Measurements from ENCODE around the gene HPSE2. TPM values are rescaled to one million over a fixed set of nuclear protein-coding genes. Genes with fewer than 3 reads are reported as not detected.

The HPSE2 gene
- total and polyA plus RNA-seq, 2 of the 8 experiments (the other 6 are each of a cell fraction or from before 2014, with no cell fraction given) = 0.41 to 0.58 TPM

GRCh38 chr10:98513704-98514103 lies 721.9 kb downstream of the HPSE2 start:
- H2BK120ac ChIP-seq (replicated peaks; ENCODE audit: low read depth, low read length) = no peak overlapping the region
- no peak overlapping the region for H4K8ac ChIP-seq (ENCODE audit: extremely low read depth, insufficient read depth, low read length)
- no peak overlapping the region for H3K56ac ChIP-seq (replicated peaks; ENCODE audit: insufficient read length, low read depth, low read length)
- no peak overlapping the region for H4K91ac ChIP-seq (replicated peaks; ENCODE audit: insufficient read length, low read length)
- no peak overlapping the region for H3K4me2 ChIP-seq (ENCODE audit: insufficient read depth in 1 of 2, low read depth in 2 of 2, low read length in 2 of 2)
- H2BK12ac ChIP-seq (ENCODE audit: low read depth, low read length) = no peak overlapping the region
- H3K23me2 ChIP-seq (ENCODE audit: low read depth, low read length) = peaks cover 2% of the 10 kb centered on the region; the same call in 1 of the 2 replicates
- H3K4ac ChIP-seq (replicated peaks; ENCODE audit: insufficient read length, low read depth, low read length) = no peak overlapping the region
- no peak overlapping the region for H3K9ac ChIP-seq (replicated peaks in 1 of 4; ENCODE audit: extremely low read depth in 1 of 4, low read depth in 3 of 4, low read length in 3 of 4)
- no peak overlapping the region for H2BK5ac ChIP-seq (ENCODE audit: low read depth, low read length)
- CTCF ChIA-PET (ENCODE audit: partially characterized antibody) = interaction anchor here (1.1 to 1.4 kb wide), 2 partner anchors 42 to 163 kb away, joined by 3 read pairs; no protein-coding TSS in a partner anchor
- H2BK15ac ChIP-seq (ENCODE audit: low read length) = no peak overlapping the region
- H3K79me2 ChIP-seq (ENCODE audit: control insufficient read depth in 1 of 2, insufficient read depth in 2 of 2, low read length in 2 of 2) = no peaks in the 10 kb centered on the region
- no peak overlapping the region for H3K18ac ChIP-seq (ENCODE audit: extremely low read depth, low read length)
- H2AFZ ChIP-seq (ENCODE audit: low read length) = no peak overlapping the region
- no peak overlapping the region for H3K4me3 ChIP-seq (ENCODE audit: extremely low read depth in 1 of 4, insufficient read depth in 2 of 4, low read depth in 3 of 4, low read length in 4 of 4)
- no peaks in the 10 kb centered on the region for H4K20me1 ChIP-seq (replicated peaks in 1 of 2; ENCODE audit: control insufficient read depth in 1 of 2, insufficient read depth in 2 of 2, low read length in 2 of 2)
- no peak overlapping the region for H3K27ac ChIP-seq (ENCODE audit: low read depth, low read length)
- FAIRE-seq (no peak), DNase-seq (ENCODE audit: low read depth in 1 of 2, low spot score in 2 of 2) (no peak)
- H2BK20ac ChIP-seq (ENCODE audit: low read length) = no peak overlapping the region
- H3K4me1 ChIP-seq (replicated peaks in 1 of 4; ENCODE audit: control insufficient read depth in 3 of 4, insufficient read depth in 4 of 4, low read length in 3 of 4) = no peaks in the 10 kb centered on the region
- no peaks in the 10 kb centered on the region for H3K79me1 ChIP-seq (ENCODE audit: low read depth, low read length)
- H2AK5ac ChIP-seq (ENCODE audit: low read depth, low read length) = no peak overlapping the region
- no peaks in the 10 kb centered on the region for H3K27me3 ChIP-seq (replicated peaks in 1 of 4; ENCODE audit: control insufficient read depth in 3 of 4, extremely low read depth in 1 of 4, insufficient read depth in 3 of 4, low read length in 3 of 4)
- H3K36me3 ChIP-seq (ENCODE audit: control insufficient read depth in 2 of 4, insufficient read depth in 4 of 4, low read length in 3 of 4) = no peaks in the 10 kb centered on the region
- POLR2A ChIA-PET (ENCODE audit: partially characterized antibody) = no interaction called here
- no peak overlapping the region for H4K5ac ChIP-seq (ENCODE audit: insufficient read length, low read depth, low read length)
- no peaks in the 10 kb centered on the region for H3K9me3 ChIP-seq (ENCODE audit: insufficient read depth in 2 of 2, low read depth in 1 of 2, low read length in 1 of 2)
- H3K23ac ChIP-seq (ENCODE audit: insufficient read length) = no peak overlapping the region
- no peak overlapping the region for H3K14ac ChIP-seq (ENCODE audit: insufficient read length)
- WGBS, 2 experiments (ENCODE audit: extremely low coverage in 1 of 2, insufficient coverage in 1 of 2, insufficient read length in 1 of 2, insufficient replicate concordance in 2 of 2, low coverage in 1 of 2, low lambda C conversion rate in 2 of 2, missing lambda C conversion rate in 1 of 2) = 96% methylated on average over 1 of the region's 1 CpG; no CpG with 5 or more reads in 1 of the 2 experiments
- no peak for TF ChIP-seq SIN3A (conservative IDR thresholded peaks at IDR 0.05 in 1 of 2, IDR thresholded peaks at IDR 0.05 in 1 of 2; ENCODE audit: low read depth in 1 of 2, low read length in 2 of 2)
- no peak for TF ChIP-seq SRF (IDR thresholded peaks at IDR 0.05; ENCODE audit: low read depth, low read length)
- TF ChIP-seq CTBP2 (IDR thresholded peaks at IDR 0.05; ENCODE audit: borderline replicate concordance, insufficient read depth, insufficient read length, low read length) = no peak
- no peak for TF ChIP-seq HDAC2 (IDR thresholded peaks at IDR 0.05; ENCODE audit: borderline replicate concordance in 1 of 2, low read depth in 2 of 2, low read length in 2 of 2)
- no peak for TF ChIP-seq ATF3 (IDR thresholded peaks at IDR 0.05; ENCODE audit: insufficient read depth, low read depth, low read length)
- no peak for TF ChIP-seq NRF1 (IDR thresholded peaks at IDR 0.05; ENCODE audit: low read depth, low read length)
- TF ChIP-seq POLR2AphosphoS5 (IDR thresholded peaks at IDR 0.05; ENCODE audit: low read depth, low read length) = no peak
- no peak for TF ChIP-seq SIX5 (IDR thresholded peaks at IDR 0.05; ENCODE audit: low read depth, low read length)
- no peak for TF ChIP-seq GTF2F1 (IDR thresholded peaks at IDR 0.05; ENCODE audit: borderline replicate concordance, low read depth, low read length)
- TF ChIP-seq JUN (IDR thresholded peaks at IDR 0.05; ENCODE audit: low read depth, low read length) = no peak

Data from H1 (cell line).